IPS-NIHi11 (cell line): Measurements from ENCODE around the gene ERC1.
A peak's percentile ranks its signal among the peaks of the same experiment; 100 is the strongest.
"Not testable (repeated sequence)": the region's sequence is repeated elsewhere in the genome, so short reads cannot be mapped to it uniquely, and the experiment has no call there.

Source experiments
- DNase-seq: peaks from one replicate; pipeline ENCODE4 v3.0.0; 2012; ENCODE audit warnings: mixed read lengths, low spot score

ERC1 gene

GRCh38 chr12:988646-989045 lies 2.4 kb upstream of the ERC1 start:
- DNase-seq, result no peak

- DNase-seq, result no peak
These were observed 2.0 kb upstream of the ERC1 start for GRCh38 chr12:989051-989450.

GRCh38 chr12:989751-990660 lies 1.0 kb upstream of the ERC1 start:
- peak; percentile 59 for DNase-seq

- peak; percentile 84 for DNase-seq
These were observed 619 bp downstream of the ERC1 start for GRCh38 chr12:991350-992333.

GRCh38 chr12:992647-993046 lies 1.6 kb downstream of the ERC1 start:
- no peak for DNase-seq

GRCh38 chr12:996881-997280 lies 5.9 kb downstream of the ERC1 start:
- no peak for DNase-seq

- DNase-seq, result no peak
These were observed 6.5 kb downstream of the ERC1 start for GRCh38 chr12:997505-997904.

- no peak for DNase-seq
These were observed 7.2 kb downstream of the ERC1 start for GRCh38 chr12:998020-998874.

- DNase-seq, result not testable (repeated sequence)
These were observed 8.7 kb downstream of the ERC1 start for GRCh38 chr12:999736-1000135.

GRCh38 chr12:1001507-1001906 lies 10.5 kb downstream of the ERC1 start:
- DNase-seq, result no peak

- peak; percentile 21 for DNase-seq
These were observed 12.7 kb downstream of the ERC1 start for GRCh38 chr12:1003600-1004271.

GRCh38 chr12:1006255-1006654 lies 15.2 kb downstream of the ERC1 start:
- DNase-seq, result no peak

- DNase-seq, result no peak
These were observed 16.3 kb downstream of the ERC1 start for GRCh38 chr12:1007276-1007675.

GRCh38 chr12:1007994-1008393 lies 17.0 kb downstream of the ERC1 start:
- no peak for DNase-seq

GRCh38 chr12:1011091-1011490 lies 20.1 kb downstream of the ERC1 start:
- no peak for DNase-seq

GRCh38 chr12:1013618-1014489 lies 22.8 kb downstream of the ERC1 start:
- no peak for DNase-seq

- no peak for DNase-seq
These were observed 28.3 kb downstream of the ERC1 start for GRCh38 chr12:1019283-1019682.

GRCh38 chr12:1020389-1020788 lies 29.4 kb downstream of the ERC1 start:
- DNase-seq, result no peak

- no peak for DNase-seq
These were observed 31.3 kb downstream of the ERC1 start for GRCh38 chr12:1022032-1022970.
